Breast epithelium (tissue), 4 donors: ENCODE data around the gene CRY1. TPM values are rescaled to one million over a fixed set of nuclear protein-coding genes. Genes with fewer than 3 reads are reported as not detected.

Source experiments
- DNase-seq, 2 donors: peaks; one replicate each; pipeline ENCODE4 v3.0.0-alpha.2; 2019; ENCODE audit warnings: low spot score in 2 of 2
- H3K27ac ChIP-seq, 2 donors: fragments of 200-600 bp; sonication (generic) in 1 of 2; one replicate each; pipeline ENCODE4 v1.5.1; 2016 to 2019; ENCODE audit warnings: mild to moderate bottlenecking in 1 of 2
- H3K27me3 ChIP-seq, 2 donors: fragments of 200-600 bp; sonication (generic) in 1 of 2; one replicate each; pipeline versions ENCODE4 v1.5.1 to v1.6.0; 2017 to 2019; ENCODE audit warnings: control low read depth in 1 of 2, mild to moderate bottlenecking in 1 of 2
- H3K36me3 ChIP-seq: fragments of 200-600 bp; one replicate; pipeline ENCODE4 v1.5.1; 2019
- H3K4me1 ChIP-seq, 2 donors: fragments of 200-600 bp; sonication (generic); one replicate each; pipeline ENCODE4 v1.5.1; 2016 to 2019; ENCODE audit warnings: control low read depth in 1 of 2
- H3K4me3 ChIP-seq, 3 donors: fragments of 200-600 bp; sonication (generic); 1 replicate in 2 of 3; 2 replicates in 1 of 3; pipeline ENCODE4 v1.5.1; 2016 to 2019; ENCODE audit warnings: mild to moderate bottlenecking in 3 of 3, moderate library complexity in 2 of 3
- H3K9me3 ChIP-seq, 2 donors: fragments of 200-600 bp; sonication (generic) in 1 of 2; one replicate each; pipeline ENCODE4 v1.5.1; 2016 to 2019; ENCODE audit warnings: control low read depth in 1 of 2
- POLR2A ChIP-seq: fragments of 450-650 bp; IDR thresholded peaks from one replicate; pipeline ENCODE4 v1.6.1; 2016; ENCODE audit warnings: antibody characterized with exemption, mild to moderate bottlenecking, moderate library complexity
- POLR2AphosphoS5 ChIP-seq, 3 donors: sonication (generic); formaldehyde crosslinking; IDR thresholded peaks; one replicate each; pipeline ENCODE4 v1.6.1; 2017; ENCODE audit warnings: antibody characterized with exemption in 3 of 3
- intact Hi-C: fragments of 100-400 bp; cut with DNase I; formaldehyde crosslinking; loops from one replicate; pipeline ENCODE4 v1.15.1; 2023; ENCODE audit warnings: low total_unique reads
- total RNA-seq, 3 donors: library from RNA; depleted of rRNA; stranded (reverse); fragments of >200 nt; gene quantifications; one replicate each; pipeline ENCODE4 v1.1.0, GENCODE V29; 2016
- TF ChIP-seq, protein P1 (sequence below), 3 donors: fragments of 450-650 bp; IDR thresholded peaks; one replicate each; pipeline ENCODE4 v1.5.1; 2016 to 2017; ENCODE audit warnings: antibody characterized with exemption in 3 of 3, mild to moderate bottlenecking in 3 of 3, moderate library complexity in 3 of 3

CRY1 gene
- total RNA-seq, 3 donors from 2014 or later, result 24.0 to 81.5 (median 47.5) TPM

DNA sequence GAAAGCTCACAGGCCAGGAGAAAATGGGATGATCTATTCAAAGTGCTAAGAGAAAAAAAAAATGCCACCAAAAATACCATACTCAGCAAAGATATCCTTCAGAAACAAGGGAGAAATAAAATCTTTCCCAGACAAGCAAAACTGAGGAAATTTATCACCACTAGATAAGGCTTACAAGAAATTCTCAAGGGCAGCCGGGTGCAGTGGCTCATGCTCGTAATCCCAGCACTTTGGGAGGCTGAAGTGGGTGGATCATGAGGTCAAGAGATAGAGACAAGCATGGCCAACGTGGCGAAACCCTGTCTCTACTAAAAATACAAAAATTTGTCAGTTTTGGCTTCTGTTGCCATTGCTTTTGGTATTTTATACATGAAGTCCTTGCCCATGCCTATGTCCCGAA lies 48.2 kb downstream of the CRY1 start:
- peaks cover 0 to 5% of the 10 kb centered on the region in 2 donors for H3K9me3 ChIP-seq
- H3K27ac ChIP-seq, result no peak overlapping the region
- DNase-seq, result no peak
- H3K36me3 ChIP-seq, result no peaks in the 10 kb centered on the region
- H3K4me3 ChIP-seq, result no peak overlapping the region
- intact Hi-C loops, result no loop called here
- TF ChIP-seq, protein P1, sequence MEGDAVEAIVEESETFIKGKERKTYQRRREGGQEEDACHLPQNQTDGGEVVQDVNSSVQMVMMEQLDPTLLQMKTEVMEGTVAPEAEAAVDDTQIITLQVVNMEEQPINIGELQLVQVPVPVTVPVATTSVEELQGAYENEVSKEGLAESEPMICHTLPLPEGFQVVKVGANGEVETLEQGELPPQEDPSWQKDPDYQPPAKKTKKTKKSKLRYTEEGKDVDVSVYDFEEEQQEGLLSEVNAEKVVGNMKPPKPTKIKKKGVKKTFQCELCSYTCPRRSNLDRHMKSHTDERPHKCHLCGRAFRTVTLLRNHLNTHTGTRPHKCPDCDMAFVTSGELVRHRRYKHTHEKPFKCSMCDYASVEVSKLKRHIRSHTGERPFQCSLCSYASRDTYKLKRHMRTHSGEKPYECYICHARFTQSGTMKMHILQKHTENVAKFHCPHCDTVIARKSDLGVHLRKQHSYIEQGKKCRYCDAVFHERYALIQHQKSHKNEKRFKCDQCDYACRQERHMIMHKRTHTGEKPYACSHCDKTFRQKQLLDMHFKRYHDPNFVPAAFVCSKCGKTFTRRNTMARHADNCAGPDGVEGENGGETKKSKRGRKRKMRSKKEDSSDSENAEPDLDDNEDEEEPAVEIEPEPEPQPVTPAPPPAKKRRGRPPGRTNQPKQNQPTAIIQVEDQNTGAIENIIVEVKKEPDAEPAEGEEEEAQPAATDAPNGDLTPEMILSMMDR (IDR thresholded peaks at IDR 0.05), result no peak
- TF ChIP-seq POLR2AphosphoS5 (IDR thresholded peaks at IDR 0.05), result no peak
- TF ChIP-seq POLR2A, result no peak
- H3K4me1 ChIP-seq, result no peaks in the 10 kb centered on the region
- no peaks in the 10 kb centered on the region for H3K27me3 ChIP-seq

GRCh38 chr12:107042801-107043200 lies 50.5 kb downstream of the CRY1 start:
- intact Hi-C loops, result loop anchor here (5.0 kb wide), 1 partner anchor 40 kb away; no protein-coding TSS in a partner anchor
- H3K27ac ChIP-seq, result no peak overlapping the region
- peaks cover 0 to 5% of the 10 kb centered on the region in 2 donors for H3K9me3 ChIP-seq
- no peaks in the 10 kb centered on the region for H3K36me3 ChIP-seq
- H3K4me1 ChIP-seq, result no peaks in the 10 kb centered on the region
- TF ChIP-seq POLR2A, result no peak
- TF ChIP-seq, protein P1 (IDR thresholded peaks at IDR 0.05), result no peak
- TF ChIP-seq POLR2AphosphoS5 (IDR thresholded peaks at IDR 0.05), result no peak
- H3K27me3 ChIP-seq, result no peaks in the 10 kb centered on the region
- H3K4me3 ChIP-seq, result no peak overlapping the region
- DNase-seq, result no peak

DNA sequence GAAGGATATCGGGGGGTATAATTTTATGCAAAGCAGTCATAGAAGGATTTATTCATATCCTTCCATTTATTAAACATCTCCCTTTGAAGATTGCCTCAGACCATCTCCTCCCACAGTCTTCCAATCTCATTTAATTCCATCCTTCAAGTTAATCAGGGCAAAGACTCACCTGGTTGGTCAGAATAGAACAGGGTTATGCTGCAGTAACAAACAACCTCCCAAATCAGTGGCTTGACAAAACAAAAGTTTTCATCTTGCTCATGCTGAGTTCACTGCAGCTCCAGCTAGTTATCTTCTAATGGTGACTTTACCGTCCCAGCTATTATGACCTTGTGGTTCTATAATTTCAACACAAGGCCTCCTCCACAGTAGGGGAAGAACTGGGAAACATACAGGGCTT lies 57.6 kb downstream of the CRY1 start:
- no peak for TF ChIP-seq POLR2AphosphoS5 (IDR thresholded peaks at IDR 0.05)
- TF ChIP-seq, protein P1 (IDR thresholded peaks at IDR 0.05), result no peak
- TF ChIP-seq POLR2A, result no peak
- Histone ChIP-seq H3K27ac (no peak overlapping the region), H3K36me3 (no peaks in the 10 kb centered on the region), H3K4me3 (no peak overlapping the region), H3K27me3 (no peaks in the 10 kb centered on the region), H3K4me1 (no peaks in the 10 kb centered on the region), H3K9me3 (no peaks in the 10 kb centered on the region)
- intact Hi-C loops, result no loop called here
- no peak for DNase-seq

GRCh38 chr12:107033758-107034739 lies 59.3 kb downstream of the CRY1 start:
- Histone ChIP-seq H3K36me3 (no peaks in the 10 kb centered on the region), H3K27me3 (no peaks in the 10 kb centered on the region), H3K9me3 (no peaks in the 10 kb centered on the region), H3K4me3 (no peak overlapping the region), H3K4me1 (no peaks in the 10 kb centered on the region), H3K27ac (no peak overlapping the region)
- TF ChIP-seq POLR2A (no peak), POLR2AphosphoS5 (IDR thresholded peaks at IDR 0.05) (no peak)
- TF ChIP-seq, protein P1 (IDR thresholded peaks at IDR 0.05), result no peak
- no peak for DNase-seq
- intact Hi-C loops, result no loop called here

DNA sequence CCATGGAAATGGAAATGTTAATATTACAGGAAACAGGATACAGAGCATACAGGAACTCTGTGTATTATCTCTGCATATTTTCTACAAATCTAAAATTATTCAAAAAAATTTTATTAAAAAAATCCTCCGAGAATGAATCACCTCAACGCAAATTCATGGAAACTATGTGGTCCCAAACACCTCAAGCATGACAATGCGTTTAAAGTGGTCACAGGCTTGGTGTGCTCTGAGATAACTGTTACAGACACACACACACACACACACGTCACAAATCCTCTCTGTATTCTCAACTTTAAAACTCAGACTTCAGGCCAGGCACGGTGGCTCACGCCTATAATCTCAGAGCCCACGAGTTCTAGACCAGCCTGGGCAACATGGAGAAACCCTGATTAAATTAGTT lies 61.1 kb downstream of the CRY1 start:
- H3K27ac ChIP-seq, result no peak overlapping the region
- H3K4me3 ChIP-seq, result no peak overlapping the region
- no peaks in the 10 kb centered on the region for H3K9me3 ChIP-seq
- no peak for DNase-seq
- intact Hi-C loops, result no loop called here
- H3K27me3 ChIP-seq, result no peaks in the 10 kb centered on the region
- no peak for TF ChIP-seq POLR2AphosphoS5 (IDR thresholded peaks at IDR 0.05)
- TF ChIP-seq, protein P1 (IDR thresholded peaks at IDR 0.05), result no peak
- TF ChIP-seq POLR2A, result no peak
- no peaks in the 10 kb centered on the region for H3K4me1 ChIP-seq
- H3K36me3 ChIP-seq, result no peaks in the 10 kb centered on the region
